GM18499 (cell line): ENCODE measurements around the gene RCOR1.

Source experiments
- ATAC-seq: cut with Tn5 transposase; IDR thresholded peaks from one replicate; pipeline ENCODE4 v1.9.1; 2021; ENCODE audit warnings: moderate number of reproducible peaks; ENCODE audit not compliant: insufficient read depth, unreplicated experiment

RCOR1 gene

GRCh38 chr14:102666635-102667034 lies 74.2 kb downstream of the RCOR1 start:
- ATAC-seq = no peak

GRCh38 chr14:102667703-102668102 lies 75.3 kb downstream of the RCOR1 start:
- no peak for ATAC-seq

- no peak for ATAC-seq
Measured at GRCh38 chr14:102668291-102668873, 75.9 kb downstream of the RCOR1 start.

GRCh38 chr14:102671410-102671809 lies 79.0 kb downstream of the RCOR1 start:
- no peak for ATAC-seq

GRCh38 chr14:102672410-102672960 lies 80.0 kb downstream of the RCOR1 start:
- no peak for ATAC-seq

GRCh38 chr14:102675396-102675795 lies 82.9 kb downstream of the RCOR1 start:
- no peak for ATAC-seq

- no peak for ATAC-seq
Measured at GRCh38 chr14:102678394-102678793, 85.9 kb downstream of the RCOR1 start.

- no peak for ATAC-seq
Measured at GRCh38 chr14:102683399-102684297, 91.2 kb downstream of the RCOR1 start.

GRCh38 chr14:102684298-102684663 lies 91.8 kb downstream of the RCOR1 start:
- no peak for ATAC-seq

GRCh38 chr14:102686196-102686801 lies 93.8 kb downstream of the RCOR1 start:
- no peak for ATAC-seq

GRCh38 chr14:102688290-102688689 lies 95.8 kb downstream of the RCOR1 start:
- no peak for ATAC-seq

GRCh38 chr14:102690509-102691286 lies 98.2 kb downstream of the RCOR1 start:
- no peak for ATAC-seq

GRCh38 chr14:102691763-102692162 lies 99.3 kb downstream of the RCOR1 start:
- ATAC-seq = no peak

GRCh38 chr14:102692334-102692733 lies 99.9 kb downstream of the RCOR1 start:
- no peak for ATAC-seq

- ATAC-seq = no peak
Measured at GRCh38 chr14:102693006-102693755, 100.7 kb downstream of the RCOR1 start.

- no peak for ATAC-seq
Measured at GRCh38 chr14:102694530-102695166, 102.2 kb downstream of the RCOR1 start.

GRCh38 chr14:102695167-102695555 lies 102.7 kb downstream of the RCOR1 start:
- no peak for ATAC-seq

- ATAC-seq = no peak
Measured at GRCh38 chr14:102696332-102696731, 103.9 kb downstream of the RCOR1 start.

- no peak for ATAC-seq
Measured at GRCh38 chr14:102696856-102697495, 104.5 kb downstream of the RCOR1 start.
